Left ventricle myocardium superior (tissue), 1 donor: ENCODE measurements around the gene MTX2. TPM values are rescaled to one million over a fixed set of nuclear protein-coding genes. Genes with fewer than 3 reads are reported as not detected.

ENCODE experiments used
- ATAC-seq: fragments of 200-7000 bp; cut with Tn5 transposase; one replicate; pipeline ENCODE4 v1.9.1; 2020; ENCODE audit warnings: mild to moderate bottlenecking, moderate library complexity
- DNase-seq: peaks from one replicate; pipeline ENCODE4 v3.0.0-alpha.2; 2020
- intact Hi-C: fragments of 100-400 bp; cut with micrococcal nuclease; formaldehyde crosslinking; loops from one replicate; pipeline ENCODE4 v1.11.0; 2022
- long read RNA-seq: library from polyadenylated mRNA; unstranded; transcript quantifications from one replicate; pipeline ENCODE4 v2.0.0, GENCODE V29; 2021
- total RNA-seq: library from RNA; stranded (reverse); fragmentation: NEBNext Ultra II Directional; extraction: Animal tissue kit (Norgen Biotek cat#: 25700); gene quantifications from one replicate; pipeline ENCODE4 v1.2.1, GENCODE V29; 2021
- donor health status: DM: no; HTN: yes; CAD: no; lungs with severe emphysema.

The MTX2 gene
- 55.4 TPM for total RNA-seq
- long read RNA-seq, transcript MTX2-201 (10 exons, 1,364 nt), result major isoform, 146 of 166 reads
- long read RNA-seq, transcript MTX2-202 (11 exons, 1,592 nt), result minor isoform, 7 of 166 reads
- long read RNA-seq, partial matches to known transcripts, result 3 of 166 reads
- long read RNA-seq, other reads (novel, unspliced or antisense), result 9 of 166 reads

- intact Hi-C loops, result no loop called here
- DNase-seq (peak; percentile 89), ATAC-seq (peak; percentile 100)
Observed at GRCh38 chr2:176269319-176270099, at the start of gene MTX2. MTX2 (plus strand) TSS chr2:176269442; CDS start chr2:176269630, 188 bp downstream.

- ATAC-seq (no peak), DNase-seq (no peak)
- intact Hi-C loops, result no loop called here
Observed at GRCh38 chr2:176227874-176228273, 41.4 kb upstream of the MTX2 start.

- DNase-seq (no peak), ATAC-seq (no peak)
- intact Hi-C loops, result no loop called here
Observed at GRCh38 chr2:176234156-176234555, 35.1 kb upstream of the MTX2 start.

DNA sequence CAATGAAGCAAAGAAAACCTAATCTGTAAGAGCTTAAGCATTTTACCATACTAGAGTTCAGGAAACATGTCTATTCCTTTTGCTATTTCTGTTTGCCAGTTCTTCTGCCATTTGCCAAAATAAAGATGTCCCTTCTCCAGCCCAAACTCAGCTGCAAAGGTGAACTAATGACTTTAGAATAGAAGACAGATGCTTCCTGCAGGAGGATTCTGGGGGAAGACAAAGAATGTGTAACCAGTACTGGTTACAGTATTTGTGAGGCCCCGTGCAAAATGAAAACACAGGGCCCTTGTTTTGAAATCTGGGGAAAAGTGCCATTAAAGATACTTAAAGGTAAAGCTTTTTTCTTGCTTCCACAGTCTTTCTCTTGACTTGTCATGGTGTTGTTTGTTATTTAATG lies 34.3 kb upstream of the MTX2 start:
- ATAC-seq, result no peak
- intact Hi-C loops, result no loop called here

DNA sequence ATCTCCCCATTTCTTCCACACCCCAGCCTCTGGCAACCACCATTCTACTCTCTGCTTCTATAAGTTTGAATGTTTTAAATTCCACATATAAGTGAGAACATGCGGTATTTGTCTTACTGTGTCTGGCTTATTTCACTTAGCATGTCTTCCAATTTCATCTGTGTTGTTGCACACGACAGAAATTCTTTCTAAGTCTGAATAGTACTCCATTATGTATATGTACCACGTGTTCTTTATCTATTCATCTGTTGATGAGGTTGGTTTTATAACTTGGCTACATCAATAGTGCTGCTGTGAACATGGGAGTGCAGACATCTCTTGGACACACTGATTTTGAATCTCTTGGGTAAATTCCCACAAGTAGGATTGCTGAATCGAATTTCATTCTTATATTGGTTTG lies 31.8 kb upstream of the MTX2 start:
- intact Hi-C loops, result no loop called here
- no peak for ATAC-seq
- DNase-seq, result no peak

More for the DNA sequence above, 34.3 kb upstream of the MTX2 start:
- DNase-seq, result no peak

DNA sequence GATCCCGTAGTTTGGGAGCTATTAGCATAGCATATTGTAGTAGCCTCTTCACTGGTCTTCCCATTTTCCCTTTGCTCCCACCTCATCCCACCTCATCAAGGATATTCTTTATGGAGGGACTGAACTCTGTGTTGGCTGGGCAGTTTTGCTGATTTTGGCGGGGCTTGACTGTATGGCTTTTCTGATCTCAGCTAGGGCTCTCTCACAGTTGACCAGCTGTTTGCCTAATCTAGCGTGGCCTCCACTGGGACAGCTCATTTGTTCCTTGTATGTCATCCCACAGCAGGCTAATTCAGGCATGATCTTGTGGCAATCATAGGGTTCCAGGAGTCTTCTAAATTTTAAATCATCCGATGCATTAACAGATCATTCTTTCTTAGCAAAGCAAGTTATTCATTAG lies 30.2 kb upstream of the MTX2 start:
- no peak for ATAC-seq
- no peak for DNase-seq
- intact Hi-C loops, result no loop called here

- intact Hi-C loops, result no loop called here
- DNase-seq, result no peak
- ATAC-seq, result no peak
Observed at GRCh38 chr2:176240301-176240700, 28.9 kb upstream of the MTX2 start.

DNA sequence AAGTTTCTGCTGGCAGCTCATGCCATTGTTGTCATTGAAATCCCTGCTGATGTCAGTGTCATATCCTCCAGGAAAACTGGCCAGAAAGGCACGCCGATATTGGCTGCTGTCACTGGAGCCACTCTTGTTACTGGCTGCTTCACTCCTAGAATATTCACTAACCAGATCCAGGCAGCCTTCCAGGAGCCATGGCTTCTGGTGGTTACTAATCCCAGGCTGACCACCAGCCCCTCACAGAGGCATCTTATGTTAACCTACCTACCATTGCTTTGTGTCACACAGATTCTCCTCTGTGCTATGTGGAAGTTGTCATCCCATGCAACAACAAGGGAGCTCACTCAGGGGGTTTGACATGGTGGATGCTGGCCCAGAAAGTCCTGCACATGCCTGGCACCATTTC lies 27.0 kb upstream of the MTX2 start:
- DNase-seq, result no peak
- intact Hi-C loops, result no loop called here
- ATAC-seq, result no peak

DNA sequence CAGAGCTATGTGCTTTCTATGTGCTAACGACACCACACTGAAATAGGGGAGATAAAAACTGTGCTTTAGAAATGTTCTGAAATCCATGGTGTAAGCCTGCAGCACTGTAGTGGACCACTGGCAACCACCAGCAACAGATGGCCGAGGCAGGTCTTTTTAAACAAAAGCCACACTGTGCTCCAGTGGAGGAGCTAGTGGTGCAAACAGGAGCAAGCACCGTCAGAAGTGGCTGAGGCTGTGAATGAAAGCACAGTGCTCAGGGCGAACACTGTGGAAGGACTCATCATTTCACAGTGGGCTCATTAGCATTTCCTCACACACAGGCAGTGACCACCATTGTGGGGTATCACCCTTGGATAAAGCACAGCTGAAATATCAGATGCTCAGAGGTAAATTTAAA lies 22.9 kb upstream of the MTX2 start:
- ATAC-seq (no peak), DNase-seq (no peak)
- intact Hi-C loops, result no loop called here

DNA sequence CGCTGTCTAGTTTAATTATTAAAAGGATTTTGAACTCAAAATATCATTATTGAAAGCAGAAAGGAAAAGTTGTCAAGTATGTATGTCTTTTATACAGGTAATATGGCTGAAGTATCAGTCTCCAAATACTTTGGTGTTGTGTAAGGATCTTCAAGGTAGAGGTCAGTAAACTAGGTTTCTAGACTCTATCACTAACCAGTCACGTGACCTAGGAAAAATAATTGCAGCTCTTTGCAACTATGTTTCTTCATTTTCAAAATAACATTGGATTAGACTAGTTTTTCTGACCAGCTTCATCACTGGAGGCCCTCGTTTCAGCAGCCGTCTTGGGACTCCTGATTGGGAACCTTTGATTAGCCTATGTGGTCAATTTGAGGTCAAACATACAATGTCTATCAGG lies 21.4 kb upstream of the MTX2 start:
- no peak for DNase-seq
- intact Hi-C loops, result no loop called here
- ATAC-seq, result no peak

DNA sequence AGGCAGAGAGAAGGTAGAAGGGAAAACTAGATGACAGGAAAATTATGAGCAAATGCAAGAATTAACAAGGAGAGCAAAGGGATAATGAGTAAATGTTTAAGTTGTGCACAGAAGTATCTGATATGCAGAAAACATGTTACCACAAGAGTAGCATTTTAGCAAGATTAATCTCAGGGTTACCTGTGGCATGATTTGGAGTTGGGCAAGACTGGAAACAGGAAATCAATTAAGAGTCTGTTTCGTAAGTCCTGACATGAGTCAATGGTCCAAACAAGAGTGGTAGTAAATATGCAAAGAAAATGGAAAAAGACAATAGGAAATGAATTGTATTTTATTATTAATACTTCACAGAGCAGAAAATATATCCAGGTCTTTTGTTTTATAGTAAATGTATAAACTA lies 17.3 kb upstream of the MTX2 start:
- DNase-seq (no peak), ATAC-seq (no peak)
- intact Hi-C loops, result no loop called here

DNA sequence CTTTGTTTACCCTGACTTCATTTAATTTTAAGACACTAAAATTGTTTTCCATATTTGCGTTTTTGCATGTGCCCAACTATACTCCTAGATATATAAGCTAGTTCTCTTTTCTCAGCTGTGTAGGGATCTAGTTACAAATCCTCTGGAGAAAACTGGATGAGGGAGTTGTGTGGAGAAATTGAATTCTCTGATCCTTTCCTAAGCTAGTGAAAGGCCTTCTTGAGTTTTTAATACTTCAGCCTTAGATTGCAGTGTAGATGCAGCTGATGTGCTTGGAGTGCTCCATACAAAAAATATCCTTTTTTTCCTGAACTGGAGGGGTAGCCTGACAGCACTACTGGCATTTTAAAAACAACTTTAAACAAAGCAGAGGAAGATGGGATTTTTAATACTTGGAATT lies 8.6 kb upstream of the MTX2 start:
- DNase-seq, result no peak
- no peak for ATAC-seq
- intact Hi-C loops, result no loop called here

DNA sequence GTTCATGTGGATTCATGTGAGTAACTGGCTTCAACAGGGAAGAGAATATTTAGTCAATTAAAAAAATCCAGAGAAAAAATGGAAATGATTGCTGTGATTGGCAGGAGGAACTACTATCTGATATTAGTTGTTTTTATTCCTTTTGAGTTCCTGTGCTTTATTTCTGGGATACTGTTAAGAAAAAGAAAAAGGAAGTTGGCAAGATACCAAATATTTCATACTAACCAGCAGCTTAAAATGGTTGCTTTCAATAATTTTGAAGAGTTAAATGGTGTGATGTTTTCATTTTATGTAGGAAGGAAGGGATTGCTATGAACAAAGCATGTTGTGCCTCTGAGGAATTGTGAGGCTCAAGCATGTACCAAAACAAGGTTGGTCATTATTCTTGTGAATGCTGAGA lies 8.1 kb upstream of the MTX2 start:
- intact Hi-C loops, result no loop called here
- no peak for DNase-seq
- no peak for ATAC-seq

GRCh38 chr2:176268976-176269318 lies 295 bp upstream of the MTX2 start:
- ATAC-seq, result no peak
- DNase-seq, result no peak
- intact Hi-C loops, result no loop called here

- intact Hi-C loops, result no loop called here
- ATAC-seq, result peak; percentile 15
- no peak for DNase-seq
Observed at GRCh38 chr2:176270100-176270750, 983 bp downstream of the MTX2 start.

DNA sequence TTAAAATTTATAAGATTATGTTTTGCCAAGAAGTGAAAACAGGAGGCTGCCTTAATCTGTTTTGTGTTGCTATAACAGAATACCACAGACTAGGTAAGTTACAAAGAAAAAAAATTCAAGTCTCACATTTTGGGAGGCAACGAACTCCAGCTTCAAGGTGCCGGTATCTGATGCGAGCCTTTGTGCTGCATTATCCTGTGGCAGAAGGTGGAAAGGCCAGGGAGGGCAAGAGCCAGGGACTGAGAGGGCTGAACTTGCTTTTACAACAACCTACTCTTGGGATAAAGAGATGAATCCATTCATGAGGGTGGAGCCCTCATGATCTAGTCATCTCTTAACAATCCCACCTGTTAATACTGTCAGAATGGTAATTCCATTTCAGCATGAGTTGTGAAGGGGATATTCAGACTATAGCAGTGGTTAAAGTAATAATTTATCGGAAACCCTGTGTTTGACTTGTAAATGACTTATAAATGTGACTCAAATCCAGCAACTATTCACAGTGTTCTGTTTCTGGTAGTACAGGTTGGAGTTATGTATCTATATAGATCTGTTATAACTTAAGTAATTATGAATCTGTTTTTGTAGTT lies 3.7 kb downstream of the MTX2 start:
- intact Hi-C loops, result no loop called here
- DNase-seq (no peak), ATAC-seq (no peak)

DNA sequence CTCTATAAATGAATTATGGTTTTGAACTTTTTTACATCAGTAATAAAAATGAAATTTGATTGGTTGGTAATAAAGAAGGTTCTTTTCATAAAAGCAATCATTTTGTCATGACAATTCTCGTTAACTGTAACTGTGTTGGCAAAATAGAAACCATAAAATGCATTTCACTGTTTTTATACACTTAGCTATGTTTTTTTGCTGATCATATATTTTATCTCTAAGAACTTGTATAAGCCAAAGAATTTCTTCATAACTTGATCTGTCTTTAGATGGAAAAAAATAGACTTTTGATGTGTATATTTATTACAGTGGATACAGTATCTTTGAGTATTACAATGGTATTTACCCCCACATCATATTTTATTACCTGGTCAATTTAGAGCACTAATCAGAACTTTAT lies 9.7 kb downstream of the MTX2 start:
- no peak for DNase-seq
- ATAC-seq, result no peak
- intact Hi-C loops, result no loop called here

DNA sequence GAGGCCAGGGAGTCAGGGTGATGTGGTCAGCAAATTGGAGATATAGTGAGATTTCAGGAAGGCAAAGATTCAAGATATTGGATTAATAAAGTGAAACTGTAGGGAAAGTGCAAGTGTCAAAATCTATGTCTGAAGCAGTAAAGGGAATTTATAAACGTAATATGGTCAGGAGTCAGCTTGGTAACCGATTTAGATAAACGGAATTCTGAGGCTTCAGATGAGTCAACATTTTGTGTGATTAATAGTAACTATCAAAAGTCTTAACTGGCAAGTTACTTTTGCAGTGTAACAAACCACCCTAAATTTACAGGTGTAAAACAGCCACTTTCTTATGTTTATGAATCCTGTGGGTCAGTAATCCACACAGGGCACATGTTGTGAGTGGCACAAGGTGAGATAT lies 10.9 kb downstream of the MTX2 start:
- intact Hi-C loops, result no loop called here
- no peak for ATAC-seq
- DNase-seq, result no peak

GRCh38 chr2:176280867-176281658 lies 11.8 kb downstream of the MTX2 start:
- no peak for DNase-seq
- no peak for ATAC-seq
- intact Hi-C loops, result no loop called here
